Muscle of leg (tissue), 11 donors: ENCODE results near the gene HOXC10. TPM values are rescaled to one million over a fixed set of nuclear protein-coding genes. Genes with fewer than 3 reads are reported as not detected.

ENCODE experiments used
- DNase-seq: peaks from one replicate; pipeline ENCODE4 v3.0.0; 2013
- H3K27ac ChIP-seq: one replicate; pipeline ENCODE4 v1.5.1; 2013; ENCODE audit warnings: mild to moderate bottlenecking, low read length, control low read depth
- H3K27me3 ChIP-seq: one replicate; pipeline ENCODE4 v1.6.1; 2013; ENCODE audit warnings: low read length; ENCODE audit not compliant: control insufficient read depth, insufficient read depth
- H3K36me3 ChIP-seq: one replicate; pipeline ENCODE4 v1.6.1; 2013; ENCODE audit warnings: low read length; ENCODE audit not compliant: control insufficient read depth, insufficient read depth
- H3K4me1 ChIP-seq: one replicate; pipeline ENCODE4 v1.6.1; 2013; ENCODE audit warnings: low read length; ENCODE audit not compliant: control insufficient read depth, insufficient read depth
- H3K4me3 ChIP-seq: one replicate; pipeline ENCODE4 v1.5.1; 2013; ENCODE audit warnings: low read length, control low read depth
- H3K9me3 ChIP-seq: replicated peaks from 2 replicates; pipeline ENCODE4 v1.6.1; 2013; ENCODE audit warnings: low read depth, low read length; ENCODE audit not compliant: control insufficient read depth
- WGBS: methylation state at CpG from one replicate; pipeline ENCODE4 v1.1.5; 2013; ENCODE audit warnings: missing lambda C conversion rate; ENCODE audit not compliant: insufficient coverage; 5-methylcytosine and 5-hydroxymethylcytosine counted together
- polyA plus RNA-seq, 8 donors: library from polyadenylated mRNA; unstranded; fragments of 120-200 nt; gene quantifications; one replicate each; pipeline versions ENCODE4 v1.2.1 to v1.2.3, GENCODE V29; 2013; ENCODE audit warnings: inconsistent platforms in 1 of 8, low replicate concordance in 1 of 8; ENCODE audit not compliant: insufficient read length in 8 of 8, insufficient read depth in 1 of 8
- total RNA-seq: library from RNA; stranded (reverse); fragments of 120-200 nt; gene quantifications from one replicate; pipeline ENCODE4 v1.2.4, GENCODE V29; 2013

Gene HOXC10
- total and polyA plus RNA-seq, 9 donors: 7.6 to 57.7 (median 48.6) TPM

GRCh38 chr12:53993162-53994008, 8.4 kb downstream of the HOXC10 start:
- no peaks in the 10 kb centered on the region for H3K36me3 ChIP-seq
- no peaks in the 10 kb centered on the region for H3K9me3 ChIP-seq
- H3K27me3 ChIP-seq: peaks cover 80% of the 10 kb centered on the region
- peak; percentile 78 for DNase-seq
- peak overlapping the region; percentile 81 for H3K4me3 ChIP-seq
- peaks cover 85% of the 10 kb centered on the region for H3K4me1 ChIP-seq
- peak overlapping the region; percentile 99 for H3K27ac ChIP-seq
- 32% methylated on average over 6 of the region's 18 CpGs for WGBS

- 3% methylated on average over 19 of the region's 19 CpGs for WGBS
- Histone ChIP-seq H3K9me3 (no peaks in the 10 kb centered on the region), H3K4me1 (peaks cover 85% of the 10 kb centered on the region), H3K27me3 (peaks cover 80% of the 10 kb centered on the region), H3K36me3 (no peaks in the 10 kb centered on the region), H3K27ac (peak overlapping the region; percentile 99), H3K4me3 (peak overlapping the region; percentile 81)
- peak; percentile 74 for DNase-seq
These were observed 9.0 kb downstream of the HOXC10 start for GRCh38 chr12:53994009-53994263.

GRCh38 chr12:53994264-53995001, 9.5 kb downstream of the HOXC10 start:
- Histone ChIP-seq H3K9me3 (no peaks in the 10 kb centered on the region), H3K4me1 (peaks cover 85% of the 10 kb centered on the region), H3K27me3 (peaks cover 81% of the 10 kb centered on the region), H3K36me3 (no peaks in the 10 kb centered on the region), H3K4me3 (peak overlapping the region; percentile 81), H3K27ac (peak overlapping the region; percentile 99)
- 4% methylated on average over 41 of the region's 60 CpGs for WGBS
- DNase-seq: peak; percentile 57

GRCh38 chr12:53995002-53995377, 10.0 kb downstream of the HOXC10 start:
- no peaks in the 10 kb centered on the region for H3K9me3 ChIP-seq
- peaks cover 79% of the 10 kb centered on the region for H3K4me1 ChIP-seq
- H3K36me3 ChIP-seq: no peaks in the 10 kb centered on the region
- H3K27ac ChIP-seq: peak overlapping the region; percentile 99
- WGBS: 1% methylated on average over 12 of the region's 17 CpGs
- peak overlapping the region; percentile 81 for H3K4me3 ChIP-seq
- DNase-seq: no peak
- peaks cover 83% of the 10 kb centered on the region for H3K27me3 ChIP-seq

- peak; percentile 91 for DNase-seq
- Histone ChIP-seq H3K4me3 (peak overlapping the region; percentile 81), H3K27ac (peak overlapping the region; percentile 99), H3K9me3 (no peaks in the 10 kb centered on the region), H3K36me3 (no peaks in the 10 kb centered on the region), H3K4me1 (peaks cover 74% of the 10 kb centered on the region), H3K27me3 (peaks cover 88% of the 10 kb centered on the region)
- under 1% methylated on average over 42 of the region's 48 CpGs for WGBS
These were observed 10.7 kb downstream of the HOXC10 start for GRCh38 chr12:53995378-53996239.

GRCh38 chr12:53996240-53997203, 11.6 kb downstream of the HOXC10 start:
- peaks cover 73% of the 10 kb centered on the region for H3K4me1 ChIP-seq
- H3K4me3 ChIP-seq: peak overlapping the region; percentile 81
- 29% methylated on average over 8 of the region's 29 CpGs for WGBS
- H3K9me3 ChIP-seq: no peaks in the 10 kb centered on the region
- peak overlapping the region; percentile 99 for H3K27ac ChIP-seq
- H3K27me3 ChIP-seq: peaks cover 87% of the 10 kb centered on the region
- no peak for DNase-seq
- H3K36me3 ChIP-seq: no peaks in the 10 kb centered on the region

- H3K27me3 ChIP-seq: peaks cover 85% of the 10 kb centered on the region
- no peak for DNase-seq
- 12% methylated on average over 31 of the region's 35 CpGs for WGBS
- H3K36me3 ChIP-seq: peaks cover 1% of the 10 kb centered on the region
- no peaks in the 10 kb centered on the region for H3K9me3 ChIP-seq
- H3K27ac ChIP-seq: peak overlapping the region; percentile 99
- peak overlapping the region; percentile 81 for H3K4me3 ChIP-seq
- H3K4me1 ChIP-seq: peaks cover 73% of the 10 kb centered on the region
These were observed 12.5 kb downstream of the HOXC10 start for GRCh38 chr12:53997204-53998109.

GRCh38 chr12:53998110-53998899, 13.4 kb downstream of the HOXC10 start:
- 18% methylated on average over 2 of the region's 11 CpGs for WGBS
- H3K4me3 ChIP-seq: peak overlapping the region; percentile 81

More at GRCh38 chr12:53998110-53998899, 13.4 kb downstream of the HOXC10 start:
- peaks cover 87% of the 10 kb centered on the region for H3K27me3 ChIP-seq
- H3K27ac ChIP-seq: peak overlapping the region; percentile 99
- peak; percentile 79 for DNase-seq
- H3K9me3 ChIP-seq: no peaks in the 10 kb centered on the region
- H3K36me3 ChIP-seq: peaks cover 9% of the 10 kb centered on the region
- H3K4me1 ChIP-seq: peaks cover 73% of the 10 kb centered on the region
